NCI-H2171 (cell line): ENCODE data around the gene SH2D4B.

Experiments
- DNase-seq: peaks from one replicate; lab custom pipeline; 2025; lab: John Stamatoyannopoulos, UW

The SH2D4B gene

DNA sequence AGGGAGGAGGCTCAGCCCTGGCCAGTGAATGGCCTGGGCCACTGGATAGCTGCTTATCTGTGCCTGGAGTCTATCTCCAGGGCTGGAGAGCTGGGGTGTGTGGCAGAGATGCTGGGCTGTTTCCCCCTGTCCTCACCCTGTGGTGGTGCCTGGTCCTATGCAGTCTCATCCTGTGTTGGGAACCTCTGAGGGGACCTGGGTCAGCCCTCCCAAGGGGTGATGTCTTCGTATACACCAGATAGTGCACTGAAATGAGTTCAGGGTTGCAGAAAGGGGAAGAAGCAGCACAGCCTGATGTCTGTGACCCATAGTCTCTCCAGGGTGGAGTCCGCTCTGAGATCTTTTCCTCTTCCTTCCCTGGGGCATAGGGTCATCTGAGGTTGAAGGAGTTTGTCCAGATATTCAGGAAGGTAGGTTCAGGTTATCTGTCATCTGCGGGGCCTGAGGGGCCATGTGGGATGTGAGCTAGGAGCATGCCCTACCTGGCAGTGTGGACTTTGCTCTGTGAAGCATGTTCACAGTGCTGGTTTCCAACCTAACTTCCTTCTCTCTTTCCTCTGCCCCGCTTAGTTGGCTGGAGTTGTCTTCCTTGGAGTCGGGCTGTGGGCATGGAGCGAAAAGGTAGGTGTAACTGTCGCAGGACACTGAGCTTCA lies 33.4 kb upstream of the SH2D4B start:
- no peak for DNase-seq

DNA sequence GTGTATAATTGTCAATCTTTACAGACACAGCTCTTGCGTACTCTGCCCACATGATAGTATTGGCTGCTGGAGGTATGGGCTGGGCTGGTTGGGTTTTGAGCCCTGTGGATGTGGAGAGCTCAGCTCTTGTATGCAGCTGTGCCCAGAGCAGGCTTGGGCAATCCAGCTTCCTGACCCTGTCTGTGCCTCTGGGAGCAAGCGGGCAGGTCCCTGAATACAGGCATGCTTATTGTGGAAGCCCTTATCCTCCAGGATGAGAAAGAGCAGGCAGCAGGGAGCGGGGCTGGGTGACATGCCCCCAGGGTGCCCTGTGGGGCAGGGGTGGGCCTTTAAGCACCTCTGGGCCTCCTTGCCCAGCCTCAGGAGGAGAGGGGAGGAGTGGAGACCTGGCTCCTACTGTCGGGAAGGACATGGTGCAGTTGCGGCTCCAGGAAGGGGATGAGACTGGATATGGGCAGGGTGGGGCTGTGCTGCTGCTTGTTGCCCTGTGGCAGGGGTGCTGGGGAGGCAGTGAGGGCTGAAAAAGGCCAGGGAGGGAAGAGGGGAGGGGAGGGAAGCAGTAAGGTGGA lies 32.7 kb upstream of the SH2D4B start:
- DNase-seq = no peak

DNA sequence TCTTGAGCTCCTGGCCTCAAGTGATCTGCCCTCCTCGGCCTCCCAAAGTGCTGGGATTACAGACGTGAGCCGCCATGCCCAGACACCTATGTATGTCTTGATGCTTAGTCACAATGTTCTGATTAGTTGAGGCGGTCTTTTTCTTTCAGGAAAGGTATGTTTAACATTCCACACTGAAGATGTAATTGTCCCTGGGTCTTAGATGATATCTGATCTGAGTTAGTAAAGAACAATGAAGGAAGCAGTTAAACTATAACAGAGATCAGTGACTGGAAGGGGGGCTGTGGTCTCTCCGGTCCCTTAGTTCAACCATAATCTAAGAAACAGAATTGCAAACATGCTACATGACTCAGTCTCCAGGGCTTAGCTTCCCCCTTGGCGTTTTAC lies 31.5 kb upstream of the SH2D4B start:
- no peak for DNase-seq

DNA sequence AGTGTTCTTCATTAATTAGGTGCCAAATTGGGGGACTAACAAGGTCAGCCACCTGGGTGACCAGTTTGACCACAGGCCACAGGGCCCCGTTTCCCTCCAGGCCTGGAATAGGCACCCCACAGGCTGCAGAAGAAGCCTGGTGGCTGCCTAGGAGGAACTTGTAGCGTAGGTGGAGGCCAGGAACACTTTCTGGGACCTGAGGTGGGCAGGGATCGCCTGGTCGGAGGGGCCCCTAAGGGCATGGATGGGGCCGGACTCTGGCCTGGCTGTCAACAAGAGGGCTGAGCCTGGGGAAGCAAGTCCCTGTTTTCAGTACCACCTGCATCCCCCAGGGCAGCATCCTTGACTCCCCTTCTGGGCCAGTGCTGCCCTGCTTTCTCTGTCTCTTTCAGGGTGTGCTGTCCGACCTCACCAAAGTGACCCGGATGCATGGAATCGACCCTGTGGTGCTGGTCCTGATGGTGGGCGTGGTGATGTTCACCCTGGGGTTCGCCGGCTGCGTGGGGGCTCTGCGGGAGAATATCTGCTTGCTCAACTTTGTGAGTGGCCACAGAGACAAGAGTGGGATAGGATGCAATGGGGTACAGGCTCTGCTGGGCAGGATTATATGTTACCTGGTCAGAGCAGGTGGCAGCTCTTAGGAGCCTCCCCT lies 30.7 kb upstream of the SH2D4B start:
- no peak for DNase-seq

DNA sequence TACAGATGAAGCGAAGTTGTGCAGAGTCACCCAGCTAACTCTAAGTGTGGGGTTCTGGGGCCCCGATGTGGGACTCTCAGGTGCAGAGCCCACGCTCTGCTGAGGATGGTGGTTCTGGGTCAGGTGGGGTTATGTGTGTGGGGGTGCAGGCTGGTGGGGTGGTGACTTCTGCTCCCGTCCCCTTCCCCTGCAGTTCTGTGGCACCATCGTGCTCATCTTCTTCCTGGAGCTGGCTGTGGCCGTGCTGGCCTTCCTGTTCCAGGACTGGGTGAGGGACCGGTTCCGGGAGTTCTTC lies 28.6 kb upstream of the SH2D4B start:
- no peak for DNase-seq

DNA sequence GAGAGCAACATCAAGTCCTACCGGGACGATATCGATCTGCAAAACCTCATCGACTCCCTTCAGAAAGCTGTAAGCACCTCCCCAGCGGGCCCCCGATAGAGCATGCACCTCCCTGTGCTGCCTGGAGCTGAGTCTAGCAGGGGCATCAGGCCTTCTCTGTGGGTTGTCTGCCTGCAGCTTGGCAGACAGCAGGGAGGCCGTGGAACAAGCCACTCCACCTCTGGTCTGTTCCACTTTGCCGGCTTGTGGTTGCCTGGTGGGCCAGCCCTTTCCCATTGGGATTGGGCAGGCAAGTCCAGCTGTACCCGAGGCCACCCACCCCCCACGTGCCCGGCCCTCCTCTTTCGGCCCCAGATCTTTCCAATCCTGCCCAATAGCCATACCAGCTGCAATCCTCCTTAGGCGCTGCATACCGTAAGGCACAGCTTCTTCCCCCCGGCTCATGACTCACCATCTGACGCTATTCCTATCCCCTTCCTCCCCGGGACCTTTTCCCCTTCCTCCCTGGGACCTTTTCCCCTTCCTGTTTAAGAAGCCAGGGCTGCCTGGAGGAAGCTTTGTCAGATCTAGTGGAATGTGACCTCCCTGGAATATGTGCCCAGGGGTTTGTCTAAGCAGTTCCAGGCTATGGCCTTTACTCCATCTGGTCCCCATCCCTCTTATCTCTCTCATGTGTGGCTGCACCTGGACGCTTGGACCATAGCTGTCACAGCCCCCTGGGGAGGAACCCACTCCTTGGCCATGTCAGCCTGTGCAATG lies 28.1 kb upstream of the SH2D4B start:
- no peak for DNase-seq

DNA sequence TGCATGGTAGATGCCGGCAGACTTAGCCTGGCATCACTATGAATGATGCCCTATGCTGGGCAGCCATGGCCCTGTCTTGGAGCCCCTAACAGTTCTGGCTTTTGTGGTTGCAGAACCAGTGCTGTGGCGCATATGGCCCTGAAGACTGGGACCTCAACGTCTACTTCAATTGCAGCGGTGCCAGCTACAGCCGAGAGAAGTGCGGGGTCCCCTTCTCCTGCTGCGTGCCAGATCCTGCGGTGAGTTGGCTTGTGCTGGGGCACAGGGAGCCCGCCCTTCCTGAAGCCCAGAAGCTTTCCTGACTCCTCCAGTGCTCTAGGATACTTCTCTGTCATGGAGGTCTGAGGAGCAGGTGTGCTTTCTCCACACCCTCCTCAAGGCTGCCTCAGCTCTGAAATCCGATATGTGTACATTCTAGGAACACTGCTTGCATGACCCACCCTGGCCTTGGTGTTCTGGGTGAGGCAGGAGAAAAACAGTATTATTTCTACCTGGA lies 25.6 kb upstream of the SH2D4B start:
- no peak for DNase-seq

DNA sequence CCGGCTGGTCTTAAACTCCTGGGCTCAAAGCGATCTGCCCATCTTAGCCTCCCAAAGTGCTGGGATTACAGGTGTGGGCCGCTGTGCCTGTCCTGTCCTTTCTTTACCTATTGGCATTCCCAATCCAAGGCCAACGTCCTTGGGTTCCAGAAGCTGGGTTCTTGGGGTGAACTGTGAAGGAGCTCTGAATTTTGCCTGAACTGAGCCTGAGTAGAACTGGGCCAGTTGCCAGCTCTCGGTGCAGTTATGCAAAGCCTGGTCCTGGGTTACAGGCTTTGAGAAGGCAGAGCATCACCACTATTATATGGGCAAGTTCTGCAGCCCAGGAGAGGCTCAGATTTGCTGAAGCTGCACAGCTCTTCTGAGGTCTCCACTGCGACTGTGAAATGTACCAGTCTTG lies 24.6 kb upstream of the SH2D4B start:
- DNase-seq = no peak

DNA sequence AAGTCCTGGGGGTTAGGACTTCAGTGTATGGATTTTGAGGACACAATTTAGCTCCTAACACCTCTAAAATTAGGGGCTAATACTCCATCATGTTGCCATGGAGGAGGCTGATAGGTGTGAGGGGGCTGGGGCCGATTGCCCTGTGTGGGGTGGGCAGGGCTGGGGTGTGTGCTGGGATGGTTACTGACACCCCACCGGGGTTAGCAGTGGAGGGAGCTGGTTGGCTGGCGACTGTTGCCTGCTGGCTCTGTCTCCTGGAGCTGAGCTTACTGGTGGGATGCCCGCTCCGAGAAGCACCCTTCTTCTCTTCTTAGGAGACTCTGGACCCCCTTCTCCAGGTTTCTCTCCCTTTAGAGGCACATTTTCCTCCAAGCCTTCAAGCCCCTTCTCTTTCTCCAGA lies 22.2 kb upstream of the SH2D4B start:
- DNase-seq = no peak

DNA sequence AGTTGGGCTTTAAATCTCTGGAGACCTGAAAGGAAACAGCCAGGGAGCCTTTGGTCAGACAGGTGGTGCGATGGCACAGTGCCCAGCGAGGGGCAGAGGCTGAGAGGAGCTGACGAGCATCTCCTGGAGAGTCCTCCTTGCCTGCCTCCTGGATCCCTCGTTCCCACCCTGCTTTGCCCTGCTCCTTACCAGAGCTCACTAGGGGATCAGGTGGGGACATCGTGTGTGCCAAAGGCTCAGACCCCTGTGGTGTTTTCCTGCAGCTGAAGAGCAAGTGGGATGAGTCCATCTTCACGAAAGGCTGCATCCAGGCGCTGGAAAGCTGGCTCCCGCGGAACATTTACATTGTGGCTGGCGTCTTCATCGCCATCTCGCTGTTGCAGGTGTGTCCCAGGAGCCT lies 21.8 kb upstream of the SH2D4B start:
- DNase-seq = no peak

DNA sequence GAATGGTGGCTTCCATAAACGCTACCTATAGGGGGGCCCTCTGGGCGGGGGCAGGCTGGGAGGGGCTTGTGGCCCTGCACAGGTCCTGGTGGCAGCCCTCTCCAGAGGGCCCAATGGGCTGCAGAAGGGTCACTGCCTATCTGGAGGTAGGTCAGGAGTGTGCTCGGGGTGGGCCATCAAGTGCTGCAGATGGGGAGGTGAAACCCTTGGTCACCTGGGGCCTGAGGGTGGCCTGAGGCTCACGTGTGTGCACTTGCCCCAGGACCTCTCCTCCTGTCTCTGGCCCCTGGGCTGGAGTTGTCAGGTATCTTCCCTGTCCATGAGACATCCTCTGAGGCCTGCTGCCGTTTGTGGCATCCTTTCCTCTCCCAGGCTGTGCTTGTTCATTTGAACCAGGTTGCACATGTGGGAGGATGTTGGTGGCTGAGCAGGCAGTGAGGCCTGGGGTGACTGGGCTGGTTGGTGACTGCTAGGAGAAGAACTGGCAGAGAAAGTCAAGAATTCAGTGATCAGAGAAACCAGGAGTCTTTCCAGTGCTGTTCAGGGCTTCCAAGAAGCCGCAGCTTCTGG lies 21.1 kb upstream of the SH2D4B start:
- DNase-seq = no peak

DNA sequence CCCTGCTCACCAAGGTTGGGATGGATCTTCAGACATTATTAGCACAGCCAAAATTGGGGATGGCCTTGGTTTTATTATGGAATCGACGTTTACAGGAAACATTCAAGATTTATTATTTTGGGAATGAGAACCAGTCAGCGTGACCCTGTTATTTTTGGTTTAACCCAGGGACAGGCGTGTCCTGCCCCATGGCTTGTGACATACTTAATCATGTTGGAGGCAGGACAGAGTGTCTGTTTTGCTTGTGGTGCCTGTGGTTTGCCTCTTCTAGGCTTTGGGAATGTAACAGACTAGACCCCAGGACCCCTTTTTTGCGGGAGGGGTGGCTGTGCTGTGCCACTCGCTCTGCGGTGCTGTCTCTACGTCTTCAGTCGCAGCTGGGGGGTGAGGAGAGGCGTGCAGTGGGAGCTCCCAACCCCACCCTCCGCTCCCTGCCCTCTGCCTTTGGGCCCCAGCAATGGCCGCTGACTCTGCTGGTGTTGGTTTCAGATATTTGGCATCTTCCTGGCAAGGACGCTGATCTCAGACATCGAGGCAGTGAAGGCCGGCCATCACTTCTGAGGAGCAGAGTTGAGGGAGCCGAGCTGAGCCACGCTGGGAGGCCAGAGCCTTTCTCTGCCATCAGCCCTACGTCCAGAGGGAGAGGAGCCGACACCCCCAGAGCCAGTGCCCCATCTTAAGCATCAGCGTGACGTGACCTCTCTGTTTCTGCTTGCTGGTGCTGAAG lies 20.1 kb upstream of the SH2D4B start:
- DNase-seq = no peak

DNA sequence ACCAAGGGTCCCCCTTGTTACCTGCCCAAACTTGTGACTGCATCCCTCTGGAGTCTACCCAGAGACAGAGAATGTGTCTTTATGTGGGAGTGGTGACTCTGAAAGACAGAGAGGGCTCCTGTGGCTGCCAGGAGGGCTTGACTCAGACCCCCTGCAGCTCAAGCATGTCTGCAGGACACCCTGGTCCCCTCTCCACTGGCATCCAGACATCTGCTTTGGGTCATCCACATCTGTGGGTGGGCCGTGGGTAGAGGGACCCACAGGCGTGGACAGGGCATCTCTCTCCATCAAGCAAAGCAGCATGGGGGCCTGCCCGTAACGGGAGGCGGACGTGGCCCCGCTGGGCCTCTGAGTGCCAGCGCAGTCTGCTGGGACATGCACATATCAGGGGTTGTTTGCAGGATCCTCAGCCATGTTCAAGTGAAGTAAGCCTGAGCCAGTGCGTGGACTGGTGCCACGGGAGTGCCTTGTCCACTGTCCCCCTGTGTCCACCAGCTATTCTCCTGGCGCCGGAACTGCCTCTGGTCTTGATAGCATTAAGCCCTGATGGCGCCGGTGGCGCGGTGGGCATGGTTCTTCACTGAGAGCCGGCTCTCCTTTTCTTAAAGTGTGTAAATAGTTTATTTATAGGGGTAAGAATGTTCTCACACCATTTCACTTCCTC lies 19.4 kb upstream of the SH2D4B start:
- no peak for DNase-seq

DNA sequence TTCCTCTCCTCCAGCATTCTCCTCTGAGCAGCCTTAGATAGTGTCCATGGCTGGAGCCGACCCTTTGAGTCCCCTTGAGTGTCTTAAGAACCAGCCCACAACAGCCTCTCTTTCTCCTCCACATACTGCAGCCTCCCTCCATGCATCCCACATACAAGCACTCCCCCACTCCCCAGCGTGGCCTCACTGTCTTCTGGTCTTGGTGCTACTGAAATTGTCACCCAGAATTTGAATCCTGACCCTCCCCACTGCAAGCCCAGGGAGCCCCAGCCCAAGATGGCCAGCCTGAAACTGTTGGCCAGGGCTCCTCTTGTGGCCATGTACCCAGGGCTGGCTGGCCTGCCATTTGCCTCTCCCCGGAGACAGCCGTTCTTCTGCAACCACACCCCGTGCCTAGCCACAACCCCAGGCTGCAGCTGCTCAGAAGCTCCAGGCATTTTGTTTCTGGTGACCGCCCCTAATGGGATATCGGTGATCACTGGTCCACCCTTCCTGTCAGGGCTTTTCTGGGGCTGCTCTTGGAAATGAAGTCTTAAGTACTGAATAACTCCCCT lies 18.8 kb upstream of the SH2D4B start:
- DNase-seq = no peak

DNA sequence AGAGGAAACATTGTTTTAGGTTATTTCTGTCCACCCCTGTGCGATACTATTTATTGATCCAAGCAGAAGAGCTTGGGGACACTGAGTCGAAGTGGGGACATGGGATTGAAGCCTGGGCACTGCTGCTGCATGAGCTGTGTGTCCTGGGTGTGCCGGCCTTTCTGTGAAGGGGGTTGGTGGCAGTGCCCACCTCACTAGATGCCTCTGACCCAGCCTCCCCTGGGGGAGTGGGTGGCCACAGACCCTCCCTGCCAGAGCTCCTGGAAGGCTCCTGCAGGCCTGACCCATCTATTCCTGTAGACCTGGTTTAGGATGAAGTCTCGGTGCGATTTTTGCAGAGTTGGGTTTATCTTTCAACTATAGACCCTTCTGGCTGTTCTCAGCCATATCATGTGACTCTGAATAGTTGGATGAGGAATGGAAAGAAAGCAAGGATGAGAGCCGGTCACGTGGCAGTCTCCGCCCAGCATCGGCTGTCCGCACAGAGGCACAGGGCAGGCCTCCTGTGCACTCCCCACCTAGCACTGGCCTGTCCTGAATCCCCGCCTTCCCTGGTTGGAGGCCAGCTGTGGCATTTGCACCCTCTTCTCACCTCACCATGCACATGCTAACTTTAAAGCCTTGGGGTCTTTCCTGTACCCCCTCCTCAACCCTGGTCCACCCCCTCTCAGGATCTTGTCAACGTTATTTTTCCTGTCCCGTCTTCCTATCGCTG lies 17.6 kb upstream of the SH2D4B start:
- DNase-seq = no peak

DNA sequence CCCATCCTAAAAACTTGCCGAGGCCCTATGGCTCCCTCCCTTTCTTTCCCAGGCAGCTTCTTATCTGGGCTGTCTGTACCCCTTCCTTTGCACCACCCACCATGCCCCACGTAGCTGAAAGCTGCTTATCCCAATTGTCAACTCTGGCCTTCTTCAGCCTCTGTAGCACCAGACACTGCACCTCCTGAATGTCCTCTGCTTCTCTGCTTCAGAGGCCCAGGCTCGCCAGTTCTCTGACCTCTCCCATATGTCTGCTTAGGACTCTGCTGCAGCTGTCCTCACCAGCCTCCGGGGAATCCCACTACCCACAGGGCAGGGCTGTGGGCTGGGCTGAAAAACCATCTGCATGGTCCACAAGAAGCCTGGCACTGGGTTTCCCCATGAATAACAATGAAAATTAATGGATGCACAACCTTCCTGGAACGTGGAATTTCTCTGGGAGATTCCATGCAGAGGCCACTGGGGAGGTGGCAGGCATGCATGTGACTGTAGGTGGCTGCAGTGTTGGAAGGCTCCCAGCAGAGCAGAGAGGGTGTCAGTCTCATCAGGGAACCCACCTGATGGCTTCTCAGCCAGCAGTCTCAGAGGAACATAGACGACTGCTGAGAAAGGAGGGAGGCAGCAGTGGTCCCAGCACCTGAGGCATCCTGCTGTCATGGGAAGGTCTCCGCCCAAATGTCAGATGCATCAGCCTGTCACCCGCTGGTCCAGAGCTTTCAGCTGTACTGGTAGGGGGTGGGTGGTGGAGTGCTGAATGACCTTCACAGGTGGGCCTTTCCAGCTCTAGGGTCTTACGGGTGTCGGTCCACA lies 16.8 kb upstream of the SH2D4B start:
- DNase-seq = no peak

DNA sequence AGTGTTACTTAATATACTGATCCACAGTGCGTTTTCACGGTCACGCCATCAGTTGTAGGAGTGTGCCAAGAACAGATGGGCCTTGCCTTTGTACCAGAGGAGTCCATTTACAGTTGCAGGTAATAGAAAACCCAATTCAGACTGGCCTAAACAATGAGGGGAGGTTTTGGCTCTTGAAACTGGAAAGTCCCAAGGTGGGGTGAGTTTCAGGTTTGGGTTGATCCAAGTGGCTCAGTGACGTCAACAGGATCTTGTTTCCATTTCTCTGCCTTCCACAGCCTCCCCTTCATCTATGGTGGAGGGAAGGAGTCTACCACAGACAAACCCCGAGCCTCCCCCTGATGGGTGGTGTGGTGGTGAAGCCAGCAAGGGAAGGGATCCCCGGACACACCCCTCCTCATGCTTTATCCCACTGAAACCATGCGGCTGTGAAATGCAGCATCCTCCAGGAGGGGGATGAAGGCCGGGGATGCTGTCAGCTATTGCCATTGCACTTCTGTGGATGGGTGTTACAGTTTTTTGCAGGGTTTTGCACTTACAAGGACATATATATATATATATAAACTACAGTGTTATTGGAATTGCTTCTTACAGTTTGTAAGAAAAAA lies 14.8 kb upstream of the SH2D4B start:
- DNase-seq = no peak

DNA sequence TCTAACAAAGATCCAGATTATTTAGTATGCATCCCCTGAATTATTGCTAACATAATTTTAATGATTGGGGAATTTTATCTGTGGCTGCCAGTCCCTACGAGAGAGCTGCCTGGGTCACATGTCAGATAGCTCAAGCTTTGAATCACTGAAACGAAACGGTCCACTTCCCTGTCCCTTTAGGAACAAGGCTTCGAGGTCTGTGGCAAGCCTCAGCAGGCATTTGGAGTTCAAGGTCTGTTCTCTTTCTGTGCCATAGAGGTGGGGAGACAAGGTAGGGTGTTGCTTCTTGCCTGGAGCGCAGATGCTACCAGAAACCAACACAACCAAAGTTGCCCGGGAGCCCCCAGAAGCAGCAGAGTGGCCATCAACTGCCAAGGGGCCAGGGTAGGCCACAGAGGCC lies 13.9 kb upstream of the SH2D4B start:
- DNase-seq = no peak

DNA sequence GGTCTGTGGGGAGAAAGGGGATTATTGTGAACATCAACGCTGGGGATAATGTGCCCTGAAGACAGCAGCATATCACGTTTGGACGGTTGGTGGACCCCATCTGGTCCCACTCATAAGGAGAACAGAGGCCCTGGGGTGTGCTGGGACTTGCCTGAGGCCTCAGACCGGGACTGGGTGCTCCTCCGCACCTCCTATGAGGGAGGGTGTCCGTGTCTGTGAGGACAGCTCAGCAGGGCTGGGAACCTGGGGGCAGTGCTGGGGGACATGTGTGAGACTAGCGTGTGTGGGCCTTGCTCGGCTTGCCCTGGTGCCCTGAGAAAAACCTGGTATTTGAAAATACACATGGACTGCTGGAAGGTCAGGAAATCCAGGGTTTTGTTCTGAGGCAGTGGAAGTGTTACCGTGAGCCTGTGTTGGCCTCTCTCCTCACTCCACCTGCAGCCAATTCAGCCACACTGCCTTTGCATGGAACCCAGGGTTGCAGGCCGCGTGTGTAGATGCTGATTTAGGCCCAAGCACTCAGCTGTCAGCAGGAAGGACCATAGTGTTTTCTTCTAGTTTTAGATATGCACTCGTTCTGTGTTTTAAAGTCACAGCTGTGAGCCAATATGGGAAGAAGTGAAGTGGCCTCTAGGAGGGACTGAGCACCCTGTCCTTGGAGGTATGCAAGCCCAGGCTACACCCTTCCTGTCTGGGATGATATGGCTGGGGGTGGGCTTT lies 13.4 kb upstream of the SH2D4B start:
- DNase-seq = no peak
